Stimulated activated CD8-positive, alpha-beta memory T cell treated with anti-CD3 and anti-CD28 coated beads, Interleukin-7, amount 100 ng/mL, for 4 hours (primary cell): ENCODE results near the gene SAMD3.
"Not testable (repeated sequence)": the region's sequence is repeated elsewhere in the genome, so short reads cannot be mapped to it uniquely, and the experiment has no call there.

Source experiments
- DNase-seq, 2 donors: peaks; one replicate each; pipeline ENCODE4 v3.0.0-alpha.2; 2020; ENCODE audit warnings: low read depth in 2 of 2

SAMD3 gene

DNA sequence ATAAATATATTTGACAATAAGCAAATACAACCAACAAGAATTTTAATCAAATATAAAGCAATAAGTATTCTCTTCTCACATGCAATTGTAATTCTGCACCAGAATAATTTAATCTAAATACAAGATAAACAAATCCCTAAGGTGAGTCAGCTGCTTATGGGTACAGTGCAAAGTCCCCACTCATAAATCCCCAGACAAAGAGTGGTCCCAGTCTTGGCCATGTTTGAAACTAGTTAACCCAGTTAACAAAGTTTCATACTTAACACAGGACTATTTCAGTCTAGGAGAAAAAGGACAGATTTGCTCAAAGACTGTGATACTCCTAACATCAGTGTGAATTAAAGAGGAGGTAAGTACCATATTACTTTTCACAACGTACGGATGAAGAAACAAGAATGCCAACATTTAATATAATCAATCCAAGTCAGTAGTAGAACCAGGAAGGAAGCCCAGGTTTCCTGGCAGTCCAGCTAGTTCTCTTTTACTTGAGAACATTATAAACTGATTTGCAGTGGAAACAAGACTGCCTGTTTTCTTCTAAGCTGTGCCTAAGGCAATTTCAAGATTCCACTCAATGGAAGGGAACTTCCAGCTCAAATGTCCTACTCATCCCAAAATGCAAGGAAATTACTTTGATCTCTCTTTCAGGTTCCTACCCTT is 10.4 kb downstream of the SAMD3 start:
- no peak for DNase-seq

DNA sequence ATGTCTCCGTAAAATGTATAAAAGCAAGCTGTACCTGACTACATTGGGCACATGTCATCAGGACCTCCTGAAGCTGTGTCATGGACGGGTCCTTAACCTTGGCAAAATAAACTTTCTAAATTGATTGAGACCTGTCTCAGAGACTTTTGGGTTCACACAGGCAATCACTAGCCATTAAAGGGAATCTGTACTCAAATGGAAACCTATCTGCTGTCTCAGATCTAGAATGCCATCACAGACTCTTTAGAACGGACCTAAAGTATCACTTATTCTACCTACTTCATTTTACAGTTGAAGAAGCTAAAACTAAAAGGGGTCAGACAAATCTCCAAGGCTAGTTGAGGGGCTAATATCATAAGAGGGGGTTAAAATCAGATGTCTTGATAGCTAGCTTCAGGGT is 11.1 kb downstream of the SAMD3 start:
- DNase-seq = no peak

DNA sequence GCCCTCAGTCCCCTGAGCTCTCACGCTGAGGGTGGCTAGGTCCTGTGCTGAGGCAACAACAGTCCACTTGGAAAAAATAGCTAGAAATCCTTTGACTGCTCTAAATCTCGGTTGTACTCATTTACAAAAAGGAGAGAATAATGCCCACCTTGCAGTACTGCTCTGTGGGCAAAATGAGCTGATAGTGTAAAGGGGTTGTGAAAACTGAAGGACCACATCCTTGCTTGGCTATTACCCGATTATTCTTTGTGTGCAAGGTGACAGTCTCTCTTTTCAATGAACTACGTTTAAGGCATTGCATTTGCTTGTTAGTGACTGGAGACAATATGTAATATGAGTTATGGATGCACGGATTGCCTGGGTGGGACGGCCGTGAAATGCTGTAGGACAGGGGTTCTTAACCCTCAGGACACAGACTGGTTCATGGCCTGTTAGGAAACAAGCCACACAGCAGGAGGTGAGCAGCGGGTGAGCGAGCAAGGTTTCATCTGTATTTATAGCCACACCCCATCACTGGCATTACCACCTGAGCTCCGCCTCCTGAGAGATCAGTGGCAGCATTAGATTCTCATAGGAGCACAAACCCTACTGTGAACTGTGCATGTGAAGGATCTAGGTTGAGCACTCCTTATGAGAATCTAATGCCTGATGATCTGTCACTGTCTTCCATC is 14.6 kb downstream of the SAMD3 start:
- DNase-seq = no peak

DNA sequence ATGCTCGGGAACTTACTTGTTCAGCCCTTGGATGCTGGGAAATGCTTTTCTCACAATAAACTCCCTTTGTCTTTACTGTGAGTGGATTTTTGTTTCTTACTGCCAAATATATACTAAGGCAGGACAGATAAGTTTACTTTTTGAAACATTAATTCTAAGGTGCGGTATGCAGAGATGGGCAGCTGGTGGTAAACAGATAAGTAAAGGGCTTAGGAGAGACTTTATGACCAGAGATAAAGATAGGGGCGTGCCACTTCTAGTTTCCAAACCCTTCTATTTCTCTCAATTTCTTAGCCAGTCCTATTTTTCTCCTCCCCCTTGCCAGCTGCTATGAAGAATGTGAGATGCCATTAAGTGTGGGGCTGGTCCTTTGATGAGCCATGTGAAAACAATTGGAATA is 16.3 kb downstream of the SAMD3 start:
- DNase-seq = no peak

DNA sequence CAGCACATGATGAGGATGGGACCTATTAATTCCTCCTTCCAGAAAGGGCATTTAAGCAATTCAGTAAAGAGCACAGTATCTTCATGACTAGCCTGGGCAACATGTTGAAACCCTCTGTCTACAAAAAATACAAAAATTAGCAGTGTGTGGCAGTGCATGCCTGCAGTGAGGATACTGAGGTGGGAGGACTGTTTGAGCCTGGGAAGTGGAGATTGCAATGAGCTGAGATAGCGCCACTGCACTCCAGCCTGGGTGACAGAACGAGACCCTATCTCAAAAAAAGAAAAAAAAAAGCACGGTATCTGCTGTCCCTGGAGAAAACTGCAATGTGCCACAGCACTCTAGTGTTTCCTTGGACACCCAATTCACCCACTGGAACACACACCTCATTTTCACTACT is 18.4 kb downstream of the SAMD3 start:
- DNase-seq = no peak

DNA sequence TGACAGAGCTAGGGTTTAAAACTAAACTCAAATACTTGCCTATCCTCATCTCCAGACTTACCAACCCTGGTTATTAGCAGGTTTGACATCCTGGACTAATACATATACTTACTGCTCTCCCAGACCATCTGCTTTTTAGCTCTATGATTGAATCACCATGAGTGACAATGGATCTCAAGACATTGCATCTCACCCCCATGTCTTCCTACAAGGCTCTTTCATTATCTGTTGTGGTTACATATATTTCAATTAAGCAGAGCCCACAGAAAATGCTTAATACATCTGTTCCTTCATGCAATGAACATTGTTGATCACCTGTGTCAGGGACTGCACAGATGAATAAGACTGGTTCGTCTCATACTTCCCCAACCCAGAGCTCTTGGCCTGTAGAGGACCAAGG is 19.4 kb downstream of the SAMD3 start:
- no peak for DNase-seq

DNA sequence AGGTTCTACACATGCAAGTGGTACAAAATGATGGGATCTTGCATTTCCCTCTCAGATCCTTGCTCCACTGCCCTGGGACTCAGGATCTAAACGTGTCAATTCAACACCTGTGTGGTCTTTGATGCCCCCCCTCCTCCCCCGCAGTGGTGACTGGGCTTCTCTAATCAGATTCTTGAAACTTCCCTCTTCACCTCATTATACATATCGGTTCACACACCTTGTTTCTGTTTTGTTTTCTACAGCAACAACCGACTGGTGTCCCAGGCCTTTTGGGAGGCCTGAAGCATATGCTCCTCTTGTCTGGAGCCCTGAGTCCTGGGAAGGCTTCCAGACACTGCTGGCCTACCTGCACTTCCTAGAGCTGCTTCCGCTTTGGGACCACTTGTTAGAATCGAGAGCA is 20.0 kb downstream of the SAMD3 start:
- peak in 1 of 2 donors; percentile 38 for DNase-seq

DNA sequence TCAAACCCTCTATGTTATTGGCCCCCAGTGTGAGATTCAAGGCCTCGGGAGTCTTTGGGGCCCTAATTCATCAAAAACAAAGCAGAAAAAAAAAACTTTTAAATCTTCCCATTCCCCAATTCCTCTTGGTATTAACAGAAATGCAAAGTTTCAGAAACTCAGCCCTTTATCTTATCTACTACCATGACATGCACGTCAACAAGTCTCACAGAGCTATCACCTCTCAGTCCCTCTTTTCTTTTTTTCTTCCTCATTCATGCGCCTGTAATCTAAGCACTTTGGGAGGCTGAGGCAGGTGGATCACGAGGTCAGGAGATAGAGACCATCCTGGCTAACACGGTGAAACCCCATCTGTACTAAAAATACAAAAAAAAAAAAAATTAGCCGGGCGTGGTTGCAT is 22.7 kb downstream of the SAMD3 start:
- no peak for DNase-seq

DNA sequence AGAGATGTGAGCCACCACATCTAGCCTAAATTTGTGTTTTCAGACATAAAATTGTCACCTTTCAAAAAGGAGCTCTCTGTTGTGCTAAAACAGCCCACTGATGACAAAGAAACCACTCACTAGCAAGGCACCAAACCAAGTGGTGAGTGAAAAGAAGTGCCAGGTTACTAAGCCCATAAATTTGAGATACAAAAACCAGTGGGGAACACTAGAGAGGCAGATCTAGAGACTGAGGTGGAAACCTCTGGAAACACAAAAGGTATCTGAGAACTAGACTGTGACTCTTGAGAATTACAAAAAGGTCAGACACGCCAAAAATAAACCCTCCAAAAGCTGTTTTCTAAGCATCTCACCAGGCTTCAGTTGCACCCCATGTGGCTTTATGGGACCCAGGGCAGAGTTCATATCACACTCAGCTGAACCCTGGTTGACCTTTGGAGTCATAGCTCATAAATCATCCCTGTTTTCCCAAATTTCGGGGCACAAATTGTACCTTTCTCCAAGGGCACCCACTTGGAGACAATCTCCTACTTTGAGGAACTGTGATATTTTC is 24.2 kb downstream of the SAMD3 start:
- no peak for DNase-seq

DNA sequence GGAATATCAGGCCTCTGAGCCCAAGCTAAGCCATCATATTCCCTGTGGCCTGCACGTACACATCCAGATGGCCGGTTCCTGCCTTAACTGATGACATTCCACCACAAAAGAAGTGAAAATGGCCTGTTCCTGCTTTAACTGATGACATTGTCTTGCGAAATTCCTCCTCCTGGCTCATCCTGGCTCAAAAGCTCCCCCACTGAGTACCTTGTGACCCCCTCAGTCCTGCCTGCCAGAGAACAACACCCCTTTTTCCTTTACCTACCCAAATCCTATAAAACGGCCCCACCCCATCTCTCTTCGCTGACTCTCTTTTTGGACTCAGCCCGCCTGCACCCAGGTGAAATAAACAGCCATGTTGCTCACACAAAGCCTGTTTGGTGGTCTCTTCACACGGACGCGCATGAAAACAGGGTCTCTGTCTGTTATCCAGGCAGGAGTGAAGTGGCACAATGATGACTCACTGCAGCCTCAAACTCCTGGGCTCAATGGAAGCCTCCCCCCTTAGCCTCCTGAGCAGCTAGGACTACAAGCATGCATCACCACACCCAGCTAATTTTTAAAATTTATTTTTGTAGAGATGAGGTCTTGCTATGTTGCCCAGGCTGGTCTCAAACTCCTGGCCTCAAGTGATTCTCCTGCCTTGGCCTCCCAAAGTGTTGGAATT is 24.8 kb downstream of the SAMD3 start:
- DNase-seq = not testable (repeated sequence)

DNA sequence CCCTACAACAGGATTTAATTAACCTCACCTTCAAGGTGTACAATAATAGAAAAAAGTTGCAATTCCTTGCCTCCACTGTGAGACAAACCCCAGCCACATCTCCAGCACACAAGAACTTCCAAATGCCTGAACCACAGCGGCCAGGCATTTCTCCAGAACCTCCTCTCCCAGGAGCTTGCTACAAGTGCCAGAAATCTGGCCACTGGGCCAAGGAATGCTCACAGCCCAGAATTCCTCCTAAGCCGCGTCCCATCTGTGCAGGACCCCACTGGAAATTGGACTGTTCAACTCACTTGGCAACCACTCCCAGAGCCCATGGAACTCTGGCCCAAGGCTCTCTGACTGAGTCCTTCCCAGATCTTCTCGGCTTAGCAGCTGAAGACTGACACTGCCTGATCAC is 28.3 kb downstream of the SAMD3 start:
- not testable (repeated sequence) for DNase-seq

DNA sequence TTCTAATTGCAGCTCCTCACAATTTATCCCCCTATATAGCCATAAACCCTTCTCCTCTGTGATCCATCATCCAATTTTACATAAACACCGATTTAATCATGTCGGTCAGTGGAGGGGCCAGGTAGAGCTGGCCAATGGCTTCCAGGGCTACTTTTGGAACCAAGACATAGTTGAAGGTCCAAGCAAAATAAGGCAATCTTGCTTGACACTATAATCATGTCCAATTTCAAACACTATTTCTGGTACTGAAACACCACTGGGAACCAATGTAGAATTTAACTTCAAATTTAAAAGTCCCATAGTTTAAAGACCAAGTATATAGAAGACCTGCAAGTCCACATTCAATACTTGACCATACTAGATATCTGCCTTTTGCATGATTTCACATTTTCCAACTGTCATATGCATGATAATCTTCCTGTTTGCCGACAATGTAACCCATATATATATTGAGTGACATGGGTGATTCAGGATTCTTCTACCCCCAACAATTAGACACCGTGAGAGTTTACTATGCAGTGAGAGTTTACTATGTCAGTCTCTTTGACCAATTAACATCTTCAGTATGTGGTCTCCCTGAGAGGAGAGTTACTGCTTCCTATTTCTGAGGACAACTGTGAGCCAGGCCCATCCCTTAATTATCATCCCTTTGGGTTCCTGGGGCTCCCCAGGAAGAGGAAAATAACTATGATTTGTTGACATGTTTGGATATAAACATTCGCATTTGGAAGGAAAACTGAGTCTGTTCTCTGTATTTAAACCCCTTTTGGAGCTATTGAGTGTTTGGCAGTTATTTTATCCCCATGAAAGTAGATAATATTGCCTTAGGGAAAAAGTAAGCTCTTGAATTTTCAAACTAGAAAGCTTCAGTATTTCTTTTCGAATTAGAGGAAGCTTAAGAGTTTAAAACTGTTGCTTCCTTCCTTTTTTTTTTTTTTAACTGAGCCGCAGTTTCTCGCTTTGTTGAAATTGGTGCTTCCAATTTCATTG is 31.8 kb downstream of the SAMD3 start:
- no peak for DNase-seq

DNA sequence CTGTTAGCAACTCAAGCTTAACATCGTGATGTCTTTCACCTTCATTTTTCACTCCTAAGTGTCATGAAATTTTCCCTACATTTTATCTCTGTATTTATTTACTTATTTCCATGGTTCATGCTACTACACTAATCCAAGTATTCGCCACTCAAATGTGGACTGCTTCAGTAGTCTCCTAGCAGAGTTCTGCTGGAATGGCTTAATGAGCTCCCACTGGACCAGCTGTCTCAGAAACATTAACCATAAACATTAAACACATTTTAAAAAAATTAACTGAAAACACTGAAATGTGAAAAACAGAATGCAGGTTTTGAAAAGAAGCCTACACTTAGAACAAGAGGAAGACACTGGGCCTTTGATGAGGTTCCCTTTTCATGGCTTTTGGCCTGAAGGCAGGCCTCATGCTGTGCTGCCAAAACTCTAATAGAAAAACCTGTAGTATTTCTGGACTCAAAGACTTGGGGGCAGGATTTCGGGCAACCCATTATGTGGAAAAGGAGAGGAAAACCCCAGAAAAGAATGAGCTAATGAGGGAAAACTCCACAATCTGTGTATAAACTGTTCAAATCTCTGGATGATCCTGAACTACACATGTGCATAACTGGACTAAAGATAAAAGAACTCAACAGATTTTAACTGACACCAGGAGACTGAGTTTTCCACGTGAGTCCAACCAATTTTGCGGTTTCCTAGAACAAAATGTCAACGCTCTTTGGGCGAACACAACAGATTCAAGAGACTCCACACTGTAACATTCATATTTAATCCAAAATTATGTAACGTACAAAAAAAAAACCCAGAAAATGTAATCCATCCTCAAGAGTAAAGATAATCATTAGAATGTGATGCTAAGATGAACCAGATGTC is 33.0 kb downstream of the SAMD3 start:
- DNase-seq = no peak

DNA sequence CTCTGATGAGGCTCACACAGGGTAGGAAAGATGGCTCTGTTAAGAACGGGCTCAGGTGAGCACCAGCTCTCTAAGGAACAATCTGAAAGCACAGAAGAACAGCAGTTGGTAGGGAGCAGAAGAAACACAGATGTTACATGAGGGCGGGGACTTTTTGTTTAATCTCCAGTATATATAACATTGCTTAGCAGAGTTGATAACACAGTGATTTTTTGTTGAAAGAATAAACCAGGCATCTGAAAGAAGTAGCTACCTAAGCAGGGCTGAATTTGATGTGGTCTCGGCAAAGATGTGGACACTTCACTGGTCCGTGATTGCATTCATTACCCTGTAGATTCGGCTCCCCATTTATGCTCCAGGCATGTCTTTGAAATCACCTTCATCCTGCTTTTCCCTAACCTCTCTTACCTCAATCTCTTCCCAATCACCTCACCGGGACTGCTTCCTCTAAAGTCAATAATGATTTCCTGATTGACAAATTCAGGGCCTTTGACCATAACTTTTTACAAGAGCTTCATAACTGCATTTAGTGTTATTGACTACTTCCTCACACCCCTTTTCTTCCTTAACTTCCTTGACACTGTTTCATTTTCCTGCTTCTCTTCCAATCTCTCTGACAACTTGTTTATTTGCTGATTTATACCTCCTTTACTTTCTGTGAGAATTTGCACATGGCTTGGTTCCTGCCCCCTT is 34.4 kb downstream of the SAMD3 start:
- no peak for DNase-seq

DNA sequence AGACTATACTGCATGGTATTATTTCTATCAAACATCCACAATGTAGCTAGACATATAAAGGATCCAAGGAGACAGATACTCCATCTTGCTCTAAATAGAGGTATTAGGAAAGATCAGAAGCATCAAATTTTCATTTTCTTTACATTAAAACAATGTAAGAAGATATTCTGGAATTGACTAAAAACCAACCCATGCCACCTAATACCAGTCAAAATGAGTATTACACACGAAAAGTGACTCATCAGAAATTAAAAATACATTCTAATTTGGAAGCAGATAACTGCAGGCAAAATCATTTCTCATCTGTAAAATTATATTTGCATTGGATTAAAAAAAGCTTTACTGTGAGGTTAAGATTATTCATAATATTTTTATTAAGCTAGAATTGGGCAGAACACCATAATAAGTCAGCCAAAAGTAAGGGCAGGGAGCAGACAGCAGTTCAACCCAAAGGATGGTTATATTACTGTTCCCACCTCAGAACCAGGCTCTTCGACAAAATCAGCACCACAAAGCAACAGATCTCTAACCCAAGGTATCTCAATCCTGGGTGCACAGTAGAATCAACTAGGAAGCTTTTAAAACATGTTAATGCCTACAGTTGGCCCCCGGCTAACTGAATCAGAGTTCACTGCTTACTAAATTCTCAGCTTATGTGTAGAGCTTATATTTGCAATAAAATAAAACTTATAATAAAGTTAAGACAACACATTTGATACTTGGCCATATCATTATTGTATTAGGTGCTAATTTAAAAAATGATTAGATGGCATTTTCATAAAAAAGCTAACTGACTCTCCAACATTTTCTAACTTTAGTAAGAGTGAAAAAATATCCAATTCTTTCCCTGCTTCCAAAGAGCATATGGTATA is 35.2 kb downstream of the SAMD3 start:
- DNase-seq = no peak

DNA sequence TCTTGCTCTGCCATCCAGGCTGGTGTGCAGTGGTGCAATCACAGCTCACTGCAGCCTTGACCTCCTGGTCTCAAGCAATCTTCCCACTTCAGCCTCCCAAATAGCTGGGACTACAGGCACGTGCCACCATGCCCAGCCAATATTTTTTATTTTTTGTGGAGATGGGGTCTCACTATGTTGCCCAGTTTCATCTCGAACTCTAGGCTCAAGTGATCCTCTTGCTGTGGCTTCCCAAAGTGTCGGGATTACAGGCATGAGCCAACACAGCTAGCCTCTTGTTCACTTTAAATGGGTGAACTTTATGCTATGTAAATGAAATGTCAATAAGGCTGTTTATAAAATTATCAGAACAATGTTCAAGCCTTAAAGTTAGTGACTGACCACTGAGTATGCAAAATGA is 37.1 kb downstream of the SAMD3 start:
- DNase-seq = no peak

DNA sequence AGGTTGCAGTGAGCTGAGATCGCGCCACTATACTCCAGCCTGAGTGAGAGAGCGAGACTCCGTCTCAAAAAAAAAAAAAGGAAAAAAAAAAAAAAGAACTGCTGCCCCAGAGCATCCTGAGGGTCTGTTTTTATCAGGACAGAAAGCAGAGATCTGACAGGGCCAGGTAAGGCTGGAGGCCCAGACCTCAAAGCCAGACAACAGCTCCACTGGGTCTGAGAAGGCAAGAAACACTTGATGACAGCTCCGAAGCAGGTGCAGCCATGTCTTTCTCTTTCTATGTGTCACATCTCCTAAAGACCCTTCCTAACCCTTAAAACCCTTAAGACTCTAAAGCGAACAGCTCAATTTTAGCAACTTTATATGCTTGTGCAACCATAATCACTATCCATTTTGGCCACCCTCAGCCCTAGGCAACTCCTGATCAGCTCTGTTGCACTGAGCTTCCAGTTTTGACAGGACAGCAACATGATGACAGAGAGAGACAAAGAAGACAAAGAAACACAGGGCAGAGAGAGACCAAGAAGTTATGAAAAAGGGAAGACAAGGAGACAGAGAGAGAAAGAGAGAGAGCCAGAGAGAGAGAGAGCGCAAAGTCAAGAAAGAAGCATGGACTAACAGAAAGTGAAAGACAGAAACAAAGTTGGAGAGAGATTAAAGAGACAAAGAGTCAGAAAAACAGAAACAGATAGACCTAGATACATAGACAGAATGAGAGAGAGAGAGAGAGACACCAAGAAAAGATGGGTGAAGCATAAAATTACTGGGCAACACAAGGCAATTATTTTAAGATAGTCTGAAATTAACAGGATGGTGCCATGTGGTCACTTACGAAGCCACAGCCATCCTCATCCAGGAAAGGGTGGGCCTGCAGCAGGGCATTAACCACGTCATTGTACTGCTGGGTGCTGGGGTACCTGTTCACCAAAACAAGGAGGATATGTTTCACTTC is 39.2 kb downstream of the SAMD3 start:
- DNase-seq = peak; percentile 7 to 20

DNA sequence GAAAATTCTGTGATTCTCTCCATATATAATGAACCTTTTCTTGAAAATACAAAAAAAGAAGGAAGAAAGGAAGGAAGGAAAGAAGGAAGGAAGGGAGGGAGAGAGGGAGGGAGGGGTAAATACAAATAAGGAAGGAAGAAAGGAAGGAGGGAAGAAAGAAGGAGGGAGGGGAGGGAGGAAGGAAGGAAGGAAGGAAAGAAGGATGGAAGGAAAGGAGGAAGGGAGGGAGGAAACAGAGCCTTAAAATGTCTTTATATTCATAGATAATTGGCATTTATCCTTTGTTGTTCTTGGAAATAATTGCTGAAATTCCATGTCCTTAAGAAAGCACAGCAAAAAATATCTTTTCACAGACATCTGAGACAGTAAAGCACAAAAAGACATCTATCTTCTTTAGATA is 40.3 kb downstream of the SAMD3 start:
- DNase-seq = no peak
